Activated CD4-positive, alpha-beta T cell treated with anti-CD3 and anti-CD28 coated beads for 36 hours (primary cell): ENCODE results near the gene BMP7. TPM values are rescaled to one million over a fixed set of nuclear protein-coding genes. Genes with fewer than 3 reads are reported as not detected.

Experiments used
- ATAC-seq: fragments of 200-7000 bp; cut with Tn5 transposase; one replicate; pipeline ENCODE4 v1.10.0; 2021; ENCODE audit warnings: mild to moderate bottlenecking, moderate library complexity
- CTCF ChIA-PET: fragments of 350-600 bp; sonication (Branson Sonifier 250); formaldehyde crosslinking; loops from one replicate; lab custom pipeline; 2021; ENCODE audit warnings: antibody characterized with exemption; lab: Charles Lee
- POLR2A ChIA-PET: fragments of 350-600 bp; sonication (Branson Sonifier 250); formaldehyde crosslinking; loops from one replicate; lab custom pipeline; 2021; ENCODE audit warnings: antibody characterized with exemption, inconsistent platforms; lab: Charles Lee
- DNase-seq: peaks from one replicate; pipeline ENCODE4 v3.0.0-alpha.2; 2020
- H3K27ac Mint-ChIP-seq: one replicate; pipeline ENCODE4 v1.8.0; 2021; ENCODE audit warnings: mixed read lengths
- H3K27me3 Mint-ChIP-seq: one replicate; pipeline ENCODE4 v1.8.0; 2021; ENCODE audit warnings: mixed read lengths
- H3K36me3 Mint-ChIP-seq: one replicate; pipeline ENCODE4 v1.8.0; 2021; ENCODE audit warnings: low read depth, mixed read lengths
- H3K4me1 Mint-ChIP-seq: one replicate; pipeline ENCODE4 v1.8.0; 2021; ENCODE audit warnings: mixed read lengths
- H3K4me3 Mint-ChIP-seq: one replicate; pipeline ENCODE4 v1.8.0; 2021; ENCODE audit warnings: mild to moderate bottlenecking, moderate library complexity, mixed read lengths
- H3K9me3 Mint-ChIP-seq: one replicate; pipeline ENCODE4 v1.8.0; 2021; ENCODE audit warnings: low read depth, mixed read lengths
- intact Hi-C, 2 experiments: fragments of 100-400 bp; cut with DNase I in 1 of 2; cut with micrococcal nuclease in 1 of 2; formaldehyde crosslinking; loops; one replicate each; pipeline versions ENCODE4 v1.14.2 to v1.15.1; 2022 to 2024; cut with DNase I, micrococcal nuclease
- total RNA-seq, 2 experiments: library from RNA; stranded (reverse); gene quantifications; one replicate each; pipeline ENCODE4 v1.2.3, GENCODE V29; 2021

BMP7 gene
- total RNA-seq, 2 experiments from 2014 or later = 0.41 TPM; not detected in 1

- DNase-seq (no peak), ATAC-seq (no peak)
- Mint-ChIP-seq H3K36me3 (no peaks in the 10 kb centered on the region), H3K27ac (no peak overlapping the region), H3K4me1 (no peaks in the 10 kb centered on the region), H3K4me3 (no peak overlapping the region), H3K9me3 (peaks cover 2% of the 10 kb centered on the region), H3K27me3 (peaks cover 30% of the 10 kb centered on the region)
- intact Hi-C loops = no loop called here
- POLR2A ChIA-PET = no interaction called here
- CTCF ChIA-PET = no interaction called here
Measured at GRCh38 chr20:57236813-57237584, 29.4 kb downstream of the BMP7 start.

GRCh38 chr20:57234556-57235251 lies 31.7 kb downstream of the BMP7 start:
- Mint-ChIP-seq H3K27ac (no peak overlapping the region), H3K4me3 (no peak overlapping the region), H3K36me3 (no peaks in the 10 kb centered on the region), H3K4me1 (no peaks in the 10 kb centered on the region), H3K9me3 (peaks cover 2% of the 10 kb centered on the region), H3K27me3 (peaks cover 30% of the 10 kb centered on the region)
- intact Hi-C loops = loop anchor here in 1 of 2 experiments (5.0 kb wide), 1 partner anchor 78 kb away; no protein-coding TSS in a partner anchor
- DNase-seq = no peak
- ChIA-PET POLR2A (no interaction called here), CTCF (no interaction called here)
- no peak for ATAC-seq

GRCh38 chr20:57231951-57232428 lies 34.5 kb downstream of the BMP7 start:
- POLR2A ChIA-PET = no interaction called here

GRCh38 chr20:57231161-57231560 lies 35.3 kb downstream of the BMP7 start:
- Mint-ChIP-seq H3K27ac (no peak overlapping the region), H3K4me1 (no peaks in the 10 kb centered on the region), H3K4me3 (no peak overlapping the region), H3K27me3 (peaks cover 19% of the 10 kb centered on the region), H3K36me3 (no peaks in the 10 kb centered on the region), H3K9me3 (no peaks in the 10 kb centered on the region)
- DNase-seq = no peak
- ATAC-seq = no peak
- intact Hi-C loops = loop anchor here in 1 of 2 experiments (5.0 kb wide), 1 partner anchor 81 kb away; no protein-coding TSS in a partner anchor
- CTCF ChIA-PET = no interaction called here
- POLR2A ChIA-PET = no interaction called here

More at GRCh38 chr20:57231951-57232428, 34.5 kb downstream of the BMP7 start:
- H3K36me3 Mint-ChIP-seq = no peaks in the 10 kb centered on the region
- H3K9me3 Mint-ChIP-seq = no peaks in the 10 kb centered on the region
- intact Hi-C loops = loop anchor here in 1 of 2 experiments (5.0 kb wide), 1 partner anchor 80 kb away; no protein-coding TSS in a partner anchor
- ATAC-seq (no peak), DNase-seq (no peak)
- H3K4me1 Mint-ChIP-seq = no peaks in the 10 kb centered on the region
- H3K27ac Mint-ChIP-seq = no peak overlapping the region
- CTCF ChIA-PET = no interaction called here
- H3K27me3 Mint-ChIP-seq = peaks cover 22% of the 10 kb centered on the region
- H3K4me3 Mint-ChIP-seq = no peak overlapping the region

- H3K27ac Mint-ChIP-seq = no peak overlapping the region
- ChIA-PET POLR2A (no interaction called here), CTCF (no interaction called here)
- H3K9me3 Mint-ChIP-seq = no peaks in the 10 kb centered on the region
- DNase-seq = no peak
- intact Hi-C loops = loop anchor here in 1 of 2 experiments (5.0 kb wide), 1 partner anchor 82 kb away; no protein-coding TSS in a partner anchor
- no peak for ATAC-seq
- H3K27me3 Mint-ChIP-seq = peaks cover 10% of the 10 kb centered on the region
- no peaks in the 10 kb centered on the region for H3K36me3 Mint-ChIP-seq
- no peak overlapping the region for H3K4me3 Mint-ChIP-seq
- no peaks in the 10 kb centered on the region for H3K4me1 Mint-ChIP-seq
Measured at GRCh38 chr20:57230247-57230646, 36.2 kb downstream of the BMP7 start.

- H3K36me3 Mint-ChIP-seq = no peaks in the 10 kb centered on the region
- H3K27me3 Mint-ChIP-seq = peaks cover 3% of the 10 kb centered on the region
- no peaks in the 10 kb centered on the region for H3K4me1 Mint-ChIP-seq
- ChIA-PET POLR2A (no interaction called here), CTCF (no interaction called here)
- DNase-seq (no peak), ATAC-seq (no peak)
- H3K4me3 Mint-ChIP-seq = no peak overlapping the region
- H3K9me3 Mint-ChIP-seq = no peaks in the 10 kb centered on the region
- H3K27ac Mint-ChIP-seq = no peak overlapping the region
- intact Hi-C loops = no loop called here
Measured at GRCh38 chr20:57229490-57229889, 37.0 kb downstream of the BMP7 start.

GRCh38 chr20:57225830-57226229 lies 40.6 kb downstream of the BMP7 start:
- DNase-seq (no peak), ATAC-seq (no peak)
- Mint-ChIP-seq H3K9me3 (no peaks in the 10 kb centered on the region), H3K36me3 (no peaks in the 10 kb centered on the region), H3K27ac (no peak overlapping the region), H3K4me3 (no peak overlapping the region), H3K27me3 (peaks cover 2% of the 10 kb centered on the region), H3K4me1 (no peaks in the 10 kb centered on the region)
- intact Hi-C loops = no loop called here
- CTCF ChIA-PET = no interaction called here
- POLR2A ChIA-PET = no interaction called here

GRCh38 chr20:57225197-57225733 lies 41.2 kb downstream of the BMP7 start:
- CTCF ChIA-PET = interaction anchor here (0.6 kb wide), 1 partner anchor 977 kb away, joined by 3 read pairs; no protein-coding TSS in a partner anchor
- no peaks in the 10 kb centered on the region for H3K9me3 Mint-ChIP-seq
- intact Hi-C loops = no loop called here
- no peak overlapping the region for H3K4me3 Mint-ChIP-seq
- H3K36me3 Mint-ChIP-seq = no peaks in the 10 kb centered on the region
- H3K27me3 Mint-ChIP-seq = peaks cover 2% of the 10 kb centered on the region
- POLR2A ChIA-PET = no interaction called here
- H3K4me1 Mint-ChIP-seq = no peaks in the 10 kb centered on the region
- no peak for DNase-seq
- no peak for ATAC-seq
- H3K27ac Mint-ChIP-seq = no peak overlapping the region

- Mint-ChIP-seq H3K36me3 (no peaks in the 10 kb centered on the region), H3K27ac (no peak overlapping the region), H3K27me3 (peaks cover 2% of the 10 kb centered on the region), H3K4me1 (no peaks in the 10 kb centered on the region), H3K9me3 (no peaks in the 10 kb centered on the region), H3K4me3 (no peak overlapping the region)
- intact Hi-C loops = no loop called here
- POLR2A ChIA-PET = no interaction called here
- ATAC-seq (no peak), DNase-seq (no peak)
- CTCF ChIA-PET = interaction anchor here (0.6 kb wide), 1 partner anchor 977 kb away, joined by 3 read pairs; no protein-coding TSS in a partner anchor
Measured at GRCh38 chr20:57224641-57225138, 41.8 kb downstream of the BMP7 start.

- ATAC-seq (no peak), DNase-seq (no peak)
- H3K27ac Mint-ChIP-seq = no peak overlapping the region
- H3K36me3 Mint-ChIP-seq = no peaks in the 10 kb centered on the region
- ChIA-PET CTCF (no interaction called here), POLR2A (no interaction called here)
- H3K27me3 Mint-ChIP-seq = peaks cover 2% of the 10 kb centered on the region
- intact Hi-C loops = no loop called here
- no peak overlapping the region for H3K4me3 Mint-ChIP-seq
- no peaks in the 10 kb centered on the region for H3K4me1 Mint-ChIP-seq
- no peaks in the 10 kb centered on the region for H3K9me3 Mint-ChIP-seq
Measured at GRCh38 chr20:57223648-57224489, 42.6 kb downstream of the BMP7 start.

GRCh38 chr20:57222631-57222950 lies 43.9 kb downstream of the BMP7 start:
- DNase-seq (no peak), ATAC-seq (no peak)
- H3K36me3 Mint-ChIP-seq = no peaks in the 10 kb centered on the region
- no peaks in the 10 kb centered on the region for H3K9me3 Mint-ChIP-seq
- H3K27me3 Mint-ChIP-seq = peaks cover 2% of the 10 kb centered on the region
- H3K4me1 Mint-ChIP-seq = no peaks in the 10 kb centered on the region
- intact Hi-C loops = no loop called here
- POLR2A ChIA-PET = no interaction called here
- CTCF ChIA-PET = no interaction called here
- H3K4me3 Mint-ChIP-seq = no peak overlapping the region
- no peak overlapping the region for H3K27ac Mint-ChIP-seq
